Neural progenitor cell (in vitro differentiated cells): ENCODE results near the gene FLVCR1.

Source experiments
- CTCF ChIP-seq: fragments of 200-600 bp; sonication (generic); IDR thresholded peaks from 2 replicates; pipeline ENCODE4 v1.5.1; 2017; ENCODE audit warnings: antibody characterized with exemption, mild to moderate bottlenecking
- EZH2 ChIP-seq: fragments of 200-600 bp; sonication (generic); IDR thresholded peaks from 2 replicates; pipeline ENCODE4 v1.6.1; 2017; ENCODE audit warnings: antibody characterized with exemption, mild to moderate bottlenecking, moderate library complexity
- EZH2phosphoT487 ChIP-seq: fragments of 200-600 bp; sonication (generic); IDR thresholded peaks from 2 replicates; pipeline ENCODE4 v1.6.1; 2017; ENCODE audit warnings: antibody characterized with exemption

GRCh38 chr1:212943393-212943710 lies 85.3 kb downstream of the FLVCR1 start:
- no peak for TF ChIP-seq CTCF
- no peak for TF ChIP-seq EZH2
- no peak for TF ChIP-seq EZH2phosphoT487
